SK-N-SH treated with all-trans-retinoic acid at 6 μM for 48 hours (cell line): ENCODE measurements around the gene ST8SIA2.

Source experiments
- BACH2 ChIP-seq: fragments of 250-450 bp; sonication (Bioruptor Pico); IDR thresholded peaks from 2 replicates; pipeline ENCODE4 v1.9.0; 2021; ENCODE audit warnings: mild to moderate bottlenecking, borderline replicate concordance
- CREB5 ChIP-seq: fragments of 250-450 bp; sonication (Bioruptor Pico); IDR thresholded peaks from 2 replicates; pipeline ENCODE4 v1.5.1; 2020; ENCODE audit warnings: low read depth, mild to moderate bottlenecking, moderate library complexity
- GLIS3 ChIP-seq: fragments of 250-450 bp; sonication (Bioruptor Pico); IDR thresholded peaks from 2 replicates; pipeline ENCODE4 v1.5.0; 2020; ENCODE audit warnings: mild to moderate bottlenecking, moderate library complexity
- PATZ1 ChIP-seq: fragments of 250-450 bp; sonication (Bioruptor Pico); IDR thresholded peaks from 2 replicates; pipeline ENCODE4 v1.8.0; 2020; ENCODE audit warnings: mild to moderate bottlenecking, moderate library complexity, borderline replicate concordance
- PPARA ChIP-seq: fragments of 250-450 bp; sonication (Bioruptor Pico); IDR thresholded peaks from 2 replicates; pipeline ENCODE4 v1.5.0; 2020; ENCODE audit warnings: mild to moderate bottlenecking, borderline replicate concordance
- RARB ChIP-seq: fragments of 250-450 bp; sonication (Bioruptor Pico); IDR thresholded peaks from 2 replicates; pipeline ENCODE4 v1.8.0; 2021; ENCODE audit warnings: mild to moderate bottlenecking, moderate library complexity
- SNAI2 ChIP-seq: fragments of 250-450 bp; sonication (Bioruptor Pico); IDR thresholded peaks from 2 replicates; pipeline ENCODE4 v1.5.0; 2020; ENCODE audit warnings: mild to moderate bottlenecking, moderate library complexity
- TCF4 ChIP-seq: fragments of 250-450 bp; sonication (Bioruptor Pico); IDR thresholded peaks from 2 replicates; pipeline ENCODE4 v1.8.0; 2021; ENCODE audit warnings: mild to moderate bottlenecking, moderate library complexity, borderline replicate concordance
- TSHZ2 ChIP-seq: fragments of 250-450 bp; sonication (Bioruptor Pico); IDR thresholded peaks from 2 replicates; pipeline ENCODE4 v1.5.0; 2020; ENCODE audit warnings: mild to moderate bottlenecking, moderate library complexity
- ZC3H10 ChIP-seq: fragments of 250-450 bp; sonication (Bioruptor Pico); IDR thresholded peaks from 2 replicates; pipeline ENCODE4 v1.5.1; 2021; ENCODE audit warnings: mild to moderate bottlenecking, moderate library complexity
- ZFP3 ChIP-seq: fragments of 250-450 bp; sonication (Bioruptor Pico); IDR thresholded peaks from 2 replicates; pipeline ENCODE4 v1.5.0; 2020; ENCODE audit warnings: mild to moderate bottlenecking, moderate library complexity
- ZNF565 ChIP-seq: fragments of 450-650 bp; formaldehyde crosslinking; conservative IDR thresholded peaks from 2 replicates; pipeline ENCODE4 v1.5.0; 2020; ENCODE audit warnings: low read depth, mild to moderate bottlenecking, moderate library complexity
- ZNF70 ChIP-seq: fragments of 450-650 bp; formaldehyde crosslinking; IDR thresholded peaks from 2 replicates; pipeline ENCODE4 v1.5.0; 2020; ENCODE audit warnings: mild to moderate bottlenecking, moderate library complexity
- ZNF8 ChIP-seq: fragments of 450-650 bp; formaldehyde crosslinking; IDR thresholded peaks from 2 replicates; pipeline ENCODE4 v1.5.0; 2020; ENCODE audit warnings: mild to moderate bottlenecking, moderate library complexity

- TF ChIP-seq PATZ1 (CRISPR knock-in tag) (no peak), ZNF565 (CRISPR knock-in tag) (no peak), ZNF70 (CRISPR knock-in tag) (no peak), PPARA (CRISPR knock-in tag) (no peak), TCF4 (CRISPR knock-in tag) (no peak), ZFP3 (CRISPR knock-in tag) (no peak), TSHZ2 (CRISPR knock-in tag) (no peak), CREB5 (CRISPR knock-in tag) (no peak), RARB (CRISPR knock-in tag) (no peak), SNAI2 (no peak), BACH2 (CRISPR knock-in tag) (no peak), ZC3H10 (no peak), GLIS3 (CRISPR knock-in tag) (no peak), ZNF8 (CRISPR knock-in tag) (no peak)
These were observed 32.0 kb downstream of the ST8SIA2 start for GRCh38 chr15:92425578-92426225.
